Body of pancreas (tissue), 4 donors: ENCODE data around the gene AOX1.
A peak's percentile ranks its signal among the peaks of the same experiment; 100 is the strongest.

Source experiments
- POLR2A ChIP-seq, 3 donors: fragments of 450-650 bp; IDR thresholded peaks; one replicate each; pipeline ENCODE4 v1.6.1; 2016; ENCODE audit warnings: antibody characterized with exemption in 3 of 3, mild to moderate bottlenecking in 2 of 3
- TF ChIP-seq, protein P1 (sequence below), 7 experiments: fragments of 450-650 bp in 4 of 7; fragments of 200-600 bp in 3 of 7; sonication (generic) in 3 of 7; IDR thresholded peaks; one replicate each; pipeline ENCODE4 v1.5.1; 2016 to 2019; ENCODE audit warnings: antibody characterized with exemption in 7 of 7

DNA sequence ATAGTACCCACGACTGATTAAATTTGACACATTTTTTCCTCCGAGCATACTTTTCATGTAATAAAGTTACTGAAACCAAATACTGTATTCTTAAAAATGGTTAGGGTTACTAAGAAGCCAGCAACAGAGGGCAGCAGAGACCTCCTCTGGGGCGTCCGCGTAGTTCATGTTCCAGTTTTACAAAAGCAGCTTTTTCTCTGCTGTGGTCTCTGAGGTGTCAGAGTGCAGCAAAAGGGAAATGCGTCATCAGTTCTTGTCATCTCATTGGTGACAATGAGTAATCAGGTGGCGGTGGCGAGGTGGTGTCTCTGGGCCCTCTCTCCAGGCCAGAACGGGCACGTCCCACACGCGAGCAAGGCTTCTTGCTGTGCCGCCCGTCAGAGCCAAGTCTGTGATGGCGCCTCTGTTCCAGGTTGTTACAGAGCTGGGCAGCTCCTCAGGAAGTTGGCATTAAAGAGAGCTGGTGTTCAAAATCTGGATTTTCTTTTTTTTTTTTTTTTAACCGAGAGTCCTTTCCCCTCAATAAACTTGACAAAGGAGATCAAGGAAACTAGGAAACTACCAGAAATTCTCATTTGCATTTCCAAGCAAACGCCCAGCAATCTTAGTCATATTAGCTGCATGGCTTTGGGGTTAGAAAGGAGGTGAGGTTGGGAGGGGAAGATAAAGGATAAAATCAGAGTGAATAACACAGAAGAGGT, 127.3 kb downstream of the AOX1 start:
- TF ChIP-seq POLR2A (IDR thresholded peaks at IDR 0.05) = peak; percentile 12 to 81 (median 81)
- TF ChIP-seq, protein P1, sequence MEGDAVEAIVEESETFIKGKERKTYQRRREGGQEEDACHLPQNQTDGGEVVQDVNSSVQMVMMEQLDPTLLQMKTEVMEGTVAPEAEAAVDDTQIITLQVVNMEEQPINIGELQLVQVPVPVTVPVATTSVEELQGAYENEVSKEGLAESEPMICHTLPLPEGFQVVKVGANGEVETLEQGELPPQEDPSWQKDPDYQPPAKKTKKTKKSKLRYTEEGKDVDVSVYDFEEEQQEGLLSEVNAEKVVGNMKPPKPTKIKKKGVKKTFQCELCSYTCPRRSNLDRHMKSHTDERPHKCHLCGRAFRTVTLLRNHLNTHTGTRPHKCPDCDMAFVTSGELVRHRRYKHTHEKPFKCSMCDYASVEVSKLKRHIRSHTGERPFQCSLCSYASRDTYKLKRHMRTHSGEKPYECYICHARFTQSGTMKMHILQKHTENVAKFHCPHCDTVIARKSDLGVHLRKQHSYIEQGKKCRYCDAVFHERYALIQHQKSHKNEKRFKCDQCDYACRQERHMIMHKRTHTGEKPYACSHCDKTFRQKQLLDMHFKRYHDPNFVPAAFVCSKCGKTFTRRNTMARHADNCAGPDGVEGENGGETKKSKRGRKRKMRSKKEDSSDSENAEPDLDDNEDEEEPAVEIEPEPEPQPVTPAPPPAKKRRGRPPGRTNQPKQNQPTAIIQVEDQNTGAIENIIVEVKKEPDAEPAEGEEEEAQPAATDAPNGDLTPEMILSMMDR (IDR thresholded peaks at IDR 0.05) = peak; percentile 62 to 91 (median 85)
